C4-2B (cell line): ENCODE data around the gene PTX4.

ENCODE experiments used
- CTCF ChIP-seq: fragments of 450-650 bp; conservative IDR thresholded peaks from 2 replicates; pipeline ENCODE4 v1.5.1; 2017; ENCODE audit warnings: mild to moderate bottlenecking
- ZFX ChIP-seq: fragments of 450-650 bp; IDR thresholded peaks from 2 replicates; pipeline ENCODE4 v1.6.1; 2017

- TF ChIP-seq CTCF: no peak
- no peak for TF ChIP-seq ZFX
Observed at GRCh38 chr16:1487395-1488053, 1.2 kb downstream of the PTX4 start.
